ENCODE data around the gene PCDHA3.
A peak's percentile ranks its signal among the peaks of the same experiment; 100 is the strongest.
"Not testable (repeated sequence)": the region's sequence is repeated elsewhere in the genome, so short reads cannot be mapped to it uniquely, and the experiment has no call there.

PCDHA3 gene

DNA sequence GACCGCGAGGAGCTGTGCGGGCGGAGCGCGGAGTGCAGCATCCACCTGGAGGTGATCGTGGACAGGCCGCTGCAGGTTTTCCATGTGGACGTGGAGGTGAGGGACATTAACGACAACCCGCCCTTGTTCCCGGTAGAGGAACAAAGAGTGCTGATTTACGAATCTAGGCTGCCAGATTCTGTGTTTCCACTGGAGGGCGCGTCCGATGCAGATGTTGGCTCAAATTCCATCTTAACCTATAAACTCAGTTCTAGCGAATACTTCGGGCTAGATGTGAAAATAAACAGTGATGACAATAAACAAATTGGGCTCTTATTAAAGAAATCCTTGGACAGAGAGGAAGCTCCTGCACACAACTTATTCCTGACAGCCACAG is 27.5 kb downstream of the PCDHA3 start:
- H3K27ac ChIP-seq: no peak overlapping the region

DNA sequence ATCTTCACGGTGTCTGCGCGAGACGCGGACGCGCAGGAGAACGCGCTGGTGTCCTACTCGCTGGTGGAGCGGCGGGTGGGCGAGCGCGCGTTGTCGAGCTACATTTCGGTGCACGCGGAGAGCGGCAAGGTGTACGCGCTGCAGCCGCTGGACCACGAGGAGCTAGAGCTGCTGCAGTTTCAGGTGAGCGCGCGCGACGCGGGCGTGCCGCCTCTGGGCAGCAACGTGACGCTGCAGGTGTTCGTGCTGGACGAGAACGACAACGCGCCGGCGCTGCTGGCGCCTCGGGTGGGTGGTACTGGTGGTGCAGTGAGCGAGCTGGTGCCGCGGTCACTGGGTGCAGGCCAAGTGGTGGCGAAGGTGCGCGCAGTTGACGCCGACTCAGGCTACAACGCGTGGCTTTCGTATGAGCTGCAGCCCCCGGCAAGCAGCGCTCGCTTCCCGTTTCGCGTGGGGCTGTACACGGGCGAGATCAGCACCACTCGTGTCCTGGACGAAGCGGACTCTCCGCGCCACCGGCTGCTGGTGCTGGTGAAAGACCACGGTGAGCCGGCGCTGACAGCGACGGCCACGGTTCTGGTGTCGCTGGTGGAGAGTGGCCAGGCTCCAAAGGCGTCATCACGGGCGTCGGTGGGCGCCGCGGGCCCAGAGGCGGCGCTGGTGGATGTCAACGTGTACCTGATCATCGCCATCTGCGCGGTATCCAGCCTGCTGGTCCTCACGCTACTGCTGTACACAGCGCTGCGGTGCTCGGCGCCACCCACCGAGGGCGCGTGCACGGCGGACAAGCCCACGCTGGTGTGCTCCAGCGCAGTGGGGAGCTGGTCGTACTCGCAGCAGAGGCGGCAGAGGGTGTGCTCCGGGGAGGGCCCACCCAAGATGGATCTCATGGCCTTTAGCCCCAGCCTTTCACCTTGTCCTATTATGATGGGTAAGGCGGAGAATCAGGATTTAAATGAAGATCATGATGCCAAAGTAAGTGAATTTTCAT is 28.9 kb downstream of the PCDHA3 start:
- H3K27me3 ChIP-seq (replicated peaks); DNase-seq; H3K27ac ChIP-seq; H3K4me3 ChIP-seq (ENCODE audit: low read depth, low read length); in situ Hi-C loops (cut with HindIII; ENCODE audit: low pct_ligation_motif_present, low sequenced_read_pairs); H3K36me3 ChIP-seq (replicated peaks): not testable (repeated sequence)

More for the DNA sequence above, 27.5 kb downstream of the PCDHA3 start:
- TF ChIP-seq, protein P1, sequence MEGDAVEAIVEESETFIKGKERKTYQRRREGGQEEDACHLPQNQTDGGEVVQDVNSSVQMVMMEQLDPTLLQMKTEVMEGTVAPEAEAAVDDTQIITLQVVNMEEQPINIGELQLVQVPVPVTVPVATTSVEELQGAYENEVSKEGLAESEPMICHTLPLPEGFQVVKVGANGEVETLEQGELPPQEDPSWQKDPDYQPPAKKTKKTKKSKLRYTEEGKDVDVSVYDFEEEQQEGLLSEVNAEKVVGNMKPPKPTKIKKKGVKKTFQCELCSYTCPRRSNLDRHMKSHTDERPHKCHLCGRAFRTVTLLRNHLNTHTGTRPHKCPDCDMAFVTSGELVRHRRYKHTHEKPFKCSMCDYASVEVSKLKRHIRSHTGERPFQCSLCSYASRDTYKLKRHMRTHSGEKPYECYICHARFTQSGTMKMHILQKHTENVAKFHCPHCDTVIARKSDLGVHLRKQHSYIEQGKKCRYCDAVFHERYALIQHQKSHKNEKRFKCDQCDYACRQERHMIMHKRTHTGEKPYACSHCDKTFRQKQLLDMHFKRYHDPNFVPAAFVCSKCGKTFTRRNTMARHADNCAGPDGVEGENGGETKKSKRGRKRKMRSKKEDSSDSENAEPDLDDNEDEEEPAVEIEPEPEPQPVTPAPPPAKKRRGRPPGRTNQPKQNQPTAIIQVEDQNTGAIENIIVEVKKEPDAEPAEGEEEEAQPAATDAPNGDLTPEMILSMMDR (IDR thresholded peaks at IDR 0.05; ENCODE audit: low read depth, low read length, missing control alignments): no peak
- Histone ChIP-seq H3K4me3 (ENCODE audit: low read depth, low read length) (no peak overlapping the region), H3K27me3 (replicated peaks) (no peaks in the 10 kb centered on the region), H3K36me3 (replicated peaks) (no peaks in the 10 kb centered on the region)
- DNase-seq: no peak
- in situ Hi-C loops (cut with HindIII; ENCODE audit: low pct_ligation_motif_present, low sequenced_read_pairs): no loop called here

DNA sequence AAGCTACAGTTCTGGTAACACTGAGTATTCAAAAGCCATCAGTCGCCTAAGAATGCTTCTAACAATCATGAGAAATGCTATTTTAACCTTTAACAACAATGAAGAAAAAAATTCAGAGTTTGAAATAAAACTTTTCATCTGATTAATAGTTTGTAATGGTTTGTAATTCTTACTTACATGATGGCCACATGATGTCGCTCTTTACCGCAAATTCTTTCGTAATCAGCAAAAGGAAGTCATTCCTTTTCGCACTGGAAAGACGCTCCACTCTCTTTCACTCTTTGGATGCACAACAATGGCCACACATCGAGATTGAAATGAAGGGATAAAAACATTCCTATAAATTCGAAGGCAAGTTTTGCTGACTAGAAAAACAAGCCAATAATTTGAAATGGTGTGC is 33.1 kb downstream of the PCDHA3 start, which contains the start of gene PCDHA7:
TSS of gene PCDHA7 (plus strand) at position 277 of the 400 bp plus-strand sequence. CDS start at position 392, 115 bp downstream.
- no peak within 1 kb of the TSS for H3K4me3 ChIP-seq (ENCODE audit: low read depth, low read length)
- DNase-seq: no peak
- TF ChIP-seq, protein P1 (IDR thresholded peaks at IDR 0.05; ENCODE audit: low read depth, low read length, missing control alignments): no peak
- no peaks in the 10 kb centered on the region for H3K36me3 ChIP-seq (replicated peaks)
- no peaks in the 10 kb centered on the region for H3K27me3 ChIP-seq (replicated peaks)
- H3K27ac ChIP-seq: no peak within 1 kb of the TSS
- in situ Hi-C loops (cut with HindIII; ENCODE audit: low pct_ligation_motif_present, low sequenced_read_pairs): no loop called here

DNA sequence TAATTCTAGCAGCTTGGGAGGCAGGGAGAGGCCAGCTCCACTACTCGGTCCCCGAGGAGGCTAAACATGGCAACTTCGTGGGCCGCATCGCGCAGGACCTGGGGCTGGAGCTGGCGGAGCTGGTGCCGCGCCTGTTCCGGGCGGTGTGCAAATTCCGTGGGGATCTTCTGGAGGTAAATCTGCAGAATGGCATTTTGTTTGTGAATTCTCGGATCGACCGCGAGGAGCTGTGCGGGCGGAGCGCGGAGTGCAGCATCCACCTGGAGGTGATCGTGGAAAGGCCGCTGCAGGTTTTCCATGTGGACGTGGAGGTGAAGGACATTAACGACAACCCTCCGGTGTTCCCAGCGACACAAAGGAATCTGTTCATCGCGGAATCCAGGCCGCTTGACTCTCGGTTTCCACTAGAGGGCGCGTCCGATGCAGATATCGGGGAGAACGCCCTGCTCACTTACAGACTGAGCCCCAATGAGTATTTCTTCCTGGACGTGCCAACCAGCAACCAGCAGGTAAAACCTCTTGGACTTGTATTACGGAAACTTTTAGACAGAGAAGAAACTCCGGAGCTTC is 33.7 kb downstream of the PCDHA3 start:
- in situ Hi-C loops (cut with HindIII; ENCODE audit: low pct_ligation_motif_present, low sequenced_read_pairs); H3K4me3 ChIP-seq (ENCODE audit: low read depth, low read length); H3K27ac ChIP-seq; H3K36me3 ChIP-seq (replicated peaks); DNase-seq; H3K27me3 ChIP-seq (replicated peaks): not testable (repeated sequence)

DNA sequence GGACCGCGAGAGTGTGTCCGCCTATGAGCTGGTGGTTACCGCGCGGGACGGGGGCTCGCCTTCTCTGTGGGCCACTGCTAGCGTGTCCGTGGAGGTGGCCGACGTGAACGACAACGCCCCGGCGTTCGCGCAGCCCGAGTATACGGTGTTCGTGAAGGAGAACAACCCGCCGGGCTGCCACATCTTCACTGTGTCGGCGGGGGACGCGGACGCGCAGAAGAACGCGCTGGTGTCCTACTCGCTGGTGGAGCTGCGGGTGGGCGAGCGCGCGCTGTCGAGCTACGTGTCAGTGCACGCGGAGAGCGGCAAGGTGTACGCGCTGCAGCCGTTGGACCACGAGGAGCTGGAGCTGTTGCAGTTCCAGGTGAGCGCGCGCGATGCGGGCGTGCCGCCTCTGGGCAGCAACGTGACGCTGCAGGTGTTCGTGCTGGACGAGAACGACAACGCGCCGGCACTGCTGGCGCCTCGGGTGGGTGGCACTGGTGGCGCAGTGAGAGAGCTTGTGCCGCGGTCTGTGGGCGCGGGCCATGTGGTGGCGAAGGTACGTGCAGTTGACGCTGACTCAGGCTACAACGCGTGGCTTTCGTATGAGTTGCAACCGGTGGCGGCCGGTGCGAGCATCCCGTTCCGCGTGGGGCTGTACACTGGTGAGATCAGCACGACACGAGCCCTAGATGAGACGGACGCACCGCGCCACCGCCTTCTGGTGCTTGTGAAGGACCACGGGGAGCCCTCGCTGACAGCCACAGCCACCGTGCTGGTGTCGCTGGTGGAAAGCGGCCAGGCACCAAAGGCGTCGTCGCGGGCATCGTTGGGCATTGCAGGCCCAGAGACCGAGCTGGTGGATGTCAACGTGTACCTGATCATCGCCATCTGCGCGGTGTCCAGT is 35.0 kb downstream of the PCDHA3 start:
- H3K27ac ChIP-seq: no peak overlapping the region
- no peaks in the 10 kb centered on the region for H3K36me3 ChIP-seq (replicated peaks)
- H3K27me3 ChIP-seq (replicated peaks): no peaks in the 10 kb centered on the region
- TF ChIP-seq, protein P1 (IDR thresholded peaks at IDR 0.05; ENCODE audit: low read depth, low read length, missing control alignments): no peak
- DNase-seq: no peak
- in situ Hi-C loops (cut with HindIII; ENCODE audit: low pct_ligation_motif_present, low sequenced_read_pairs): no loop called here
- no peak overlapping the region for H3K4me3 ChIP-seq (ENCODE audit: low read depth, low read length)

DNA sequence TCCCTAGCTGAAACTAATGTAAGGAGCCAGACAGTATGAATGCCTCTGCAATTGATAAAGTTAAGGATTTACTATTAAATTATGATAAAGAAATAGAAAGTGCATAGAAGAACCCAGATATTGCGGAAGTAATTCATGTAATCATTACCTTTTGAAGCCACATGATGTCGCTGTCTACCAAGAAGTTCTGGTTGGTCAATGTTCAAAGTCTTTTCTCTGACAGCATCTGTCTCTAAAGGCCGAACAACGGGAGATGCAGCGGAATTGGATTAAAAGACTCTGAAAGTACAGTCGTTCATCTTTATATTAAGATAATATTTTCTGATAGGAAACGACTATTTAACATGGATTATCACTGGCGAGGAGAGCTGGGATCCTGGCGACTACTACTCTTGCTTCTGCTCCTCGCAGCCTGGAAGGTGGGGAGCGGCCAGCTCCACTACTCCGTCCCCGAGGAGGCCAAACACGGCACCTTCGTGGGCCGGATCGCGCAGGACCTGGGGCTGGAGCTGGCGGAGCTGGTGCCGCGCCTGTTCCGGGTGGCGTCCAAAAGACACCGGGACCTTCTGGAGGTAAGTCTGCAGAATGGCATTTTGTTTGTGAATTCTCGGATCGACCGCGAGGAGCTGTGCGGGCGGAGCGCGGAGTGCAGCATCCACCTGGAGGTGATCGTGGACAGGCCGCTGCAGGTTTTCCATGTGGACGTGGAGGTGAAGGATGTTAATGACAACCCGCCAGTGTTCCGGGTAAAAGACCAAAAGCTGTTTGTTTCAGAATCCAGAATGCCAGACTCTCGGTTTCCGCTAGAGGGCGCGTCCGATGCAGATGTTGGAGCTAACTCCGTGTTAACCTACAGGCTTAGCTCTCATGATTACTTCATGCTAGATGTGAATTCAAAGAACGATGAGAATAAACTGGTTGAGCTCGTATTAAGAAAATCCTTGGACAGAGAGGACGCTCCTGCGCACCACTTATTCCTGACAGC is 40.4 kb downstream of the PCDHA3 start, which contains the start of gene PCDHA8:
TSS of gene PCDHA8 (plus strand) at position 210 of the 985 bp plus-strand sequence. CDS start at position 345, 135 bp downstream.
- in situ Hi-C loops (cut with HindIII; ENCODE audit: low pct_ligation_motif_present, low sequenced_read_pairs): no loop called here
- no peak for DNase-seq
- no peaks in the 10 kb centered on the region for H3K36me3 ChIP-seq (replicated peaks)
- no peaks in the 10 kb centered on the region for H3K27me3 ChIP-seq (replicated peaks)
- H3K27ac ChIP-seq: no peak within 1 kb of the TSS
- no peak within 1 kb of the TSS for H3K4me3 ChIP-seq (ENCODE audit: low read depth, low read length)
- TF ChIP-seq, protein P1 (IDR thresholded peaks at IDR 0.05; ENCODE audit: low read depth, low read length, missing control alignments): peak; percentile 46
